IPS DF 6.9 (cell line): ENCODE results near the gene GTPBP6.

ENCODE experiments used
- DNase-seq: peaks from one replicate; pipeline ENCODE4 v3.0.0-alpha.2; 2013; ENCODE audit warnings: low read depth, low spot score
- H3K27ac ChIP-seq: one replicate; pipeline ENCODE4 v1.5.1; 2013; ENCODE audit warnings: low read length, control low read depth
- H3K27me3 ChIP-seq: 2 replicates; pipeline ENCODE4 v1.6.1; 2013; ENCODE audit warnings: mild to moderate bottlenecking, low read length; ENCODE audit not compliant: control insufficient read depth, insufficient read depth
- H3K36me3 ChIP-seq: 2 replicates; pipeline ENCODE4 v1.6.1; 2013; ENCODE audit warnings: low read length; ENCODE audit not compliant: control insufficient read depth, insufficient read depth
- H3K4me1 ChIP-seq: 2 replicates; pipeline ENCODE4 v1.6.1; 2013; ENCODE audit warnings: low read length; ENCODE audit not compliant: control insufficient read depth, insufficient read depth
- H3K4me3 ChIP-seq: 2 replicates; pipeline ENCODE4 v1.5.1; 2013; ENCODE audit warnings: mild to moderate bottlenecking, low read length
- H3K9me3 ChIP-seq: 2 replicates; pipeline ENCODE4 v1.6.1; 2013; ENCODE audit warnings: low read length, inconsistent platforms; ENCODE audit not compliant: control insufficient read depth, insufficient read depth
- WGBS: extraction: QIAGEN DNeasy Blood & Tissue Kit; methylation state at CpG from one replicate; pipeline ENCODE4 v1.1.7; 2013; ENCODE audit warnings: mixed read lengths, missing lambda C conversion rate; ENCODE audit not compliant: insufficient read length, insufficient coverage; 5-methylcytosine and 5-hydroxymethylcytosine counted together

GTPBP6 gene, protein sequence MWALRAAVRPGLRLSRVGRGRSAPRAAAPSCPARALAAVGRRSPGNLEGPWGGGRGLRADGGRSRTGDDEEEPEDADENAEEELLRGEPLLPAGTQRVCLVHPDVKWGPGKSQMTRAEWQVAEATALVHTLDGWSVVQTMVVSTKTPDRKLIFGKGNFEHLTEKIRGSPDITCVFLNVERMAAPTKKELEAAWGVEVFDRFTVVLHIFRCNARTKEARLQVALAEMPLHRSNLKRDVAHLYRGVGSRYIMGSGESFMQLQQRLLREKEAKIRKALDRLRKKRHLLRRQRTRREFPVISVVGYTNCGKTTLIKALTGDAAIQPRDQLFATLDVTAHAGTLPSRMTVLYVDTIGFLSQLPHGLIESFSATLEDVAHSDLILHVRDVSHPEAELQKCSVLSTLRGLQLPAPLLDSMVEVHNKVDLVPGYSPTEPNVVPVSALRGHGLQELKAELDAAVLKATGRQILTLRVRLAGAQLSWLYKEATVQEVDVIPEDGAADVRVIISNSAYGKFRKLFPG

DNA sequence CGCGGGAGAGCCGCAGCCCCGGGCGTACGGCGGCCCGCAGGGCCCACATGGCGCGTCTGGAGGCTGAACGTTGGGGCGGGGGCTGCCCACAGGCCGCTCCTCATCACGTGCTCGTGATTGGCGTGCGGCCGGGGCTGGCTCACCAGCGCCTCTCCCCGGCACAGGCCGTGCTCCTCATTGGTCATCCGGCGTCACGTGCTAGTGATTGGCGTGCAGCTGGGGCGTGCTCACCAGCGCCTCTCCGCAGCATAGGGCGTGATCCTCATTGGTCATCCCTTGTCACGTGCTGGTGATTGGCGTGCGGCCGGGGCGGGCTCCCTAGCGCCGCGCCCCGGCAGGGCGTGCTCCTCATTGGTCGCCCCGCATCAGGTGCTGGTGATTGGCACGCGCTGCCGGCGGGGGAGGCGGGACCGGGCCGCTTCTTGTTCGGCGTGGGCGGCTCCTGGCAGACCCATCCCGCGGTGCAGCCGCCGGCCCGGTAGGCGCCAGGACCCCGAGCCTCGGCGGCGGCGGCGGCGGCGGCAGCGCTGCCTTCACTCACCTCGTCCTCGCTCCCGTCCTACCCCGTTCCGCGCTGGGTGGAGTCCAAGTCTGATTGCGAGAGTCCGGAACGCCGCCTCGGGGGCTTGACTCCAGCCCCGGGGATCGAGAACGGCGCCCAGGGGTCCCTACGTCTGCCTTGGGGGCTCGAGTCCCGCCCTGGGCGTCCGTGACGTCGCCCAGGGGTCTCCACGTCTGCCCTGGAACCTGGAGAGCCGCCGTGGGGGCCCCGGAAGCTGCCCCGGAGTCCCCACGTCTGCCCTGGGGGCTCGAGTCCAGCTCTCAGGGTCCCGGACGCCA is at the start of gene GTPBP6:
TSS of gene GTPBP6 (minus strand) at position 58 of the 840 bp plus-strand sequence. CDS start at position 49, 9 bp downstream.
- Histone ChIP-seq H3K4me3 (peak within 1 kb of the TSS; percentile 82), H3K27ac (no peak within 1 kb of the TSS), H3K36me3 (peaks cover 17% of the 10 kb centered on the region), H3K4me1 (no peaks in the 10 kb centered on the region), H3K9me3 (no peaks in the 10 kb centered on the region), H3K27me3 (no peaks in the 10 kb centered on the region)
- DNase-seq, result peak; percentile 99
- no CpG with 5 or more reads among the region's 97 CpGs for WGBS

DNA sequence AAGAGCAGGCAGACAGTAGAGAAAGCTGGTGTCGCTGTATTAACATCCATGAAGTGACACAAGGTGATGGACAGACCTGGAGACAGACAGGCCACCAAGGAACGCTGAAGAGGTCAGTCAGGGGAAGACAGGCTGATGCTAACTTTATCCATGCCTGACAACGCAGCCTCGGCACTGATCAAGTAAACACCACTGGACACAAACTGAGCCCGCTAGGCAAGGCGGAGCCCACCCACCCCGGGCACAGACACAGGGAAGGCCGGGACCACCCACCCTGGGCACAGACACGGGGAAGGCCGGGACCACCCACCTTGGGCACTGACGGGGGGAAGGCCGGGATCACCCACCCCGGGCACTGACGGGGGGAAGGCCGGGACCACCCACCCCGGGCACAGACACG is 49.3 kb upstream of the GTPBP6 start:
- Histone ChIP-seq H3K9me3 (no peaks in the 10 kb centered on the region), H3K4me1 (peaks cover 7% of the 10 kb centered on the region), H3K27ac (no peak overlapping the region), H3K36me3 (no peaks in the 10 kb centered on the region), H3K27me3 (no peaks in the 10 kb centered on the region), H3K4me3 (no peak overlapping the region)
- WGBS, result no CpG with 5 or more reads among the region's 17 CpGs
- no peak for DNase-seq

DNA sequence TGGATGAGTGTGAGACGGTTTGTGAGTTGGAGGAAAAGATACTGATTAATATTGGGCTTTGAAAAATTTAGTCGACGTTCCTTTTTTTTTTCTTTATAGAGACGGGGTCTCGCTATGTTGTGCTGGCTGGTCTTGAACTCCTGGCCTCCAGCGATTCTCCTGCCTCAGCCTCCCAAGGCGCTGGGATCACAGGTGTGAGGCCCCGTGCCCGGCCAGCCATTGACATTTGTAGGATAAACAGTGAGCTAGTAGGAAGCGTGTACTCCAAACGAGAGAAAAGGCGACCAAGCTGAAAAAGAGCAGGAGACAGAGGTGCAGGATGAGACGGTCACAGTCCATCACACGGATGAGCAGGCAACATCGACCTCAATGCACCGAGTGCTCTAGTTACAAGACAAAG is 48.8 kb upstream of the GTPBP6 start:
- H3K4me3 ChIP-seq, result no peak overlapping the region
- H3K4me1 ChIP-seq, result peaks cover 7% of the 10 kb centered on the region
- no peaks in the 10 kb centered on the region for H3K27me3 ChIP-seq
- DNase-seq, result no peak
- no peaks in the 10 kb centered on the region for H3K9me3 ChIP-seq
- H3K27ac ChIP-seq, result no peak overlapping the region
- 100% methylated on average over 3 of the region's 16 CpGs for WGBS
- H3K36me3 ChIP-seq, result no peaks in the 10 kb centered on the region

DNA sequence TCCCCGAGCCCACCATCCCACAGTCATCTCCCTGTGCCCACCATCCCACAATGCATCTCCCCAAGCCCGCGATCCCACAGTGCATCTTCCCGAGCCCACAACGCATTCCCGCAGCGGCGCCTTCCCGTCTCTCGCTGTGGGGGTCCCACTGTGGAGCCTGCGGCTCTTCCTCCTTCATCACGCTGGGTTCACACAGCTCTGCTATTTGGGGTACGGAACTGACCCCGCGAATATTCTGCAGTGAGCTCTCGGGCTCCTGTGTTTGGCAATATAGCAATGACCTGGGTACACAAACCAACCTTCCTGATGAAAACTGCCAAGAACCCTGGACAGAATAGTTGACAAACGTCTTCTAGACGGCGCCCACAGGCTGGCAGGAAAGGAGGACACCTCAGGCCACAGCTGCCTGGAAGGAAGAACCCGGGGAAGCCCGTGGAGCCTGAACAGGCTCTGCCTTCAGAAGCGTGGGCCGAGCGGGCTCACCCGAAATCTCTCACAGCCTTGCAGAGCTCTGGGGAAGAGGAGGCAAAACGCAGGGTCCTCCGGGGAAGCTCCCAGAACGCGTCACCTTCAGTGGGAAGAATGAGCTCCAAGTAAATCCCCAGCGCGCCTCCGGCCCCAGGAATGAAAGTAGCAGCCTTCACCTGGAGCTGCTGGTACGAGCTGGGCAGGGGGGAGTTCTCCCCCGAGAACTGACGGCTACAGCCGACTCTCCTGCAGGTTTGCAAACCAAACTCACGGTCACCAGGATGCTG is 45.2 kb upstream of the GTPBP6 start:
- no peak overlapping the region for H3K27ac ChIP-seq
- DNase-seq, result no peak
- H3K4me1 ChIP-seq, result no peaks in the 10 kb centered on the region; the same call in 1 of the 2 replicates
- no peaks in the 10 kb centered on the region for H3K27me3 ChIP-seq
- H3K4me3 ChIP-seq, result no peak overlapping the region
- no CpG with 5 or more reads among the region's 37 CpGs for WGBS
- H3K36me3 ChIP-seq, result peaks cover 9% of the 10 kb centered on the region
- no peaks in the 10 kb centered on the region for H3K9me3 ChIP-seq

DNA sequence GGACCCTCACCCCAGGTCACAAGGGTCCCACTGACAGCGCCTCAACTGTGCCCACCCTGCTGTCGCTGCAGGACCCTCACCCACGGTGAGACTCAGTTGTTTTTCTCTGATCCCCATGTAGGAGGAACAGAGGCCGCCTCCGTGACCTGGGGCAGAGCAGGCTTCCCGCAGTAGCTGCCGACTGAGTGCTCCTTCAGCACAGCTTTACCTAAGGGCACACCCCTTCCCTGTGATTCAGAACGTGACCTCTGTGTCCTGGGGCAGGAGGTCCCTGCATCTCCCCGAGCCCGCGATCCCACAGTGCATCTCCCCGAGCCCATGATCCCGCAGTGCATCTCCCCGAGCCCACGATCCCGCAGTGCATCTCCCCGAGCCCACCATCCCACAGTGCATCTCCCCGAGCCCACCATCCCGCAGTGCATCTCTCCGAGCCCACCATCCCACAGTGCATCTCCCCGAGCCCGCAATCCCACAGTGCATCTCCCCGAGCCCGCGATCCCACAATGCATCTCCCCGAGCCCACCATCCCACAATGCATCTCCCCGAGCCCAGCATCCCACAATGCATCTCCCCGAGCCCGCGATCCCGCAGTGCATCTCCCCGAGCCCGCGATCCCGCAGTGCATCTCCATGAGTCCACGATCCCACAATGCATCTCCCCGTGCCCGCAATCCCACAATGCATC is 44.5 kb upstream of the GTPBP6 start:
- Histone ChIP-seq H3K36me3 (peaks cover 11% of the 10 kb centered on the region), H3K9me3 (no peaks in the 10 kb centered on the region), H3K4me3 (no peak overlapping the region), H3K4me1 (no peaks in the 10 kb centered on the region; the same call in 1 of the 2 replicates), H3K27ac (no peak overlapping the region), H3K27me3 (no peaks in the 10 kb centered on the region)
- WGBS, result no CpG with 5 or more reads among the region's 38 CpGs
- no peak for DNase-seq

DNA sequence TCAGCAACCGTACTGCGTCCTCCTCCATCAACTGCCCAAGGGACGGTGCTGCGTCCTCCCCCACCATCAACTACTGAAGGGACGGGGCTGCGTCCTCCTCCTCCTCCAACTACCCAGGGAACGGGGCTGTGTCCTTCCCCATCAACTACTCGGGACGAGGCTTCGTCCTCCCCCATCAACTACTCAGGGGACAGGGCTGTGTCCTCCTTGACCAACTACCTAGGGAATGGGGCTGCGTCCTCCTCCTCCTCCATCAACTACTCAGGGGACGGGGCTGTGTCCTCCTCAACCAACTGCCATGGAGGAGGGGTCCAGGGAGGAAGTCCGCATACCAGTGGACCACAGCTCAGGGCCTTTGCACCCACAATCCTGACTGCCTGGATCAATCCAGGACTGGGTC is 43.8 kb upstream of the GTPBP6 start:
- Histone ChIP-seq H3K4me3 (no peak overlapping the region), H3K36me3 (peaks cover 13% of the 10 kb centered on the region), H3K27me3 (no peaks in the 10 kb centered on the region), H3K9me3 (no peaks in the 10 kb centered on the region), H3K4me1 (no peaks in the 10 kb centered on the region; the same call in 1 of the 2 replicates), H3K27ac (no peak overlapping the region)
- no CpG with 5 or more reads among the region's 13 CpGs for WGBS
- no peak for DNase-seq

DNA sequence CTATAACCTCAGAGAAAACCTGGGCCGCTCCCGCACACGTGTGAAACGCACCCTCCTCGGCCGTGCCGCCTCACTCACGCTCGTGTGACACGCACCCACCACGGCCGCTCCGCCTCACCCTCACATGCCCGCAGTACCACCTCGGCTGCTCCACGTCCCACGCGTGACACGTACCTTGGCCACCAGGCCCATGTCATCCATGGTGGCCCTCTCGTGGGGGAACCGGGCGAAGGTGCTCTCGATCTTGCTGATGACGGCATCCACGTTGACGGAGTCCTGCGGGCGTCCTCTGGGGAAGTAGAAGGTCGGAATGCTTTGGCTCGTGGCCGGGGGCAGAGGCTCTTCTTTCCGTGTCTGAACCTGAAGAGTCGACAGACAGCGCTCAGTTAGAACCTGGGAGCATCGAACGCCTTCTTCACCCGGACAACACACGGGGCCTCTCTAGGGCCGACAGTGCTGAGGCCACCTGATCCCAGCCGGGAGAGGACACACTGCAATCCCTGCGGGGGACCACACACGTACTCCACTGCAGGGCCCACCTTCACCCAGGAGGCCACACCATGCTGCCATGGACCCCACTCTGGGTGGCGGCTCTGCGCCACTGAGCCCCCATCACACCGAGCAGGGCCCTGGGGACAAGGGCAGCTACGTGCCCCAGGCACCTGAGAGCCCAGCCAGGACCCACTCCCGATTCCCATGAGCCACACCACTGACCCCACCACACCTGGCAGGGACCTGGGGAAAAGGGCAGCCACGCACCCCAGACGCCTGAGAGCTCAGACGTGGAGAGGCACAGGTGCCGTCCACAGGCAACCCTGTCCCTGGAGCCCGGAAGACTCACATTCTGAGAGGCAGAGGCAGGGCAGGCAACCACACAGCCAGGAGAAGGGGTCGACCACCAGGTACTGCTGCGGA is 42.9 kb upstream of the GTPBP6 start:
- Histone ChIP-seq H3K9me3 (no peaks in the 10 kb centered on the region), H3K4me1 (no peaks in the 10 kb centered on the region; the same call in 1 of the 2 replicates), H3K27me3 (no peaks in the 10 kb centered on the region), H3K27ac (no peak overlapping the region), H3K4me3 (no peak overlapping the region; the same call in 1 of the 2 replicates), H3K36me3 (peaks cover 13% of the 10 kb centered on the region)
- WGBS, result no CpG with 5 or more reads among the region's 54 CpGs
- no peak for DNase-seq

DNA sequence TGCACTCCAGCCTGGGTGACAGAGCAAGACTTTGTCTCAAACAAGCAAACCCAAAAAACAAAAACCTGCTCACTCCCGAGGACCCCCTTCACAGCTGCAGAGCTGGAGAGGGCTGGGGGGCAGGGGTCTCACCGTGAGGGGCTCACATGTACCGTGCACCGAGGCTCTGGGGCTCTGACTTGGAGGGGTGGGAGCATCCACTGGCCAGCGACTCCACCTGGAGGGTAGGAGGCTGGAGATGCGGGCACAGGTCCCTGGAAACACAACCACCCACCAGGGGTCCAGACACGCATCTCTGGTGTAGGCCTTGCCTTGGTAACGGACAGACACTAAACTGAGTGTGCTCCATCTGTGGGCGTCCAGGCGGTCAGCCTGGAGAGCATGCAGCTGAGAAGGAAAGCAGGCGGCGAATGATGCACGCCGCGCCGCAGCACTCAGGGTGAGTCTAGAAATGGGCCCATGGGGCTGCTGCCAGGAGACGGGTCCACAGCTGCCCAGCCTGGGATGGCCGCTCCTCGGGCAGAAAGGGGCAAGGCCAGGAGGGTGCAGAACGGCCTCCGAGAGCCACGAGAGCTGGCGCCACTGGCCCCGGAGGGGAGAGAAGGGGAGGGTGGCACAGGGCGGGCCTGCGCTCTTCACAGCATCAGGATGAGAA is 42.0 kb upstream of the GTPBP6 start:
- Histone ChIP-seq H3K27ac (no peak overlapping the region), H3K36me3 (peaks cover 13% of the 10 kb centered on the region), H3K4me3 (no peak overlapping the region), H3K27me3 (no peaks in the 10 kb centered on the region), H3K9me3 (no peaks in the 10 kb centered on the region), H3K4me1 (no peaks in the 10 kb centered on the region; the same call in 1 of the 2 replicates)
- no peak for DNase-seq
- WGBS, result no CpG with 5 or more reads among the region's 26 CpGs
